Smooth muscle cell of the brain vasculature (primary cell): ENCODE data around the gene FBXL16.
"Not testable (repeated sequence)": the region's sequence is repeated elsewhere in the genome, so short reads cannot be mapped to it uniquely, and the experiment has no call there.

Experiments
- DNase-seq: peaks from one replicate; pipeline ENCODE4 v3.0.0-alpha.2; 2012; ENCODE audit warnings: low read depth, low spot score

FBXL16 gene

DNA sequence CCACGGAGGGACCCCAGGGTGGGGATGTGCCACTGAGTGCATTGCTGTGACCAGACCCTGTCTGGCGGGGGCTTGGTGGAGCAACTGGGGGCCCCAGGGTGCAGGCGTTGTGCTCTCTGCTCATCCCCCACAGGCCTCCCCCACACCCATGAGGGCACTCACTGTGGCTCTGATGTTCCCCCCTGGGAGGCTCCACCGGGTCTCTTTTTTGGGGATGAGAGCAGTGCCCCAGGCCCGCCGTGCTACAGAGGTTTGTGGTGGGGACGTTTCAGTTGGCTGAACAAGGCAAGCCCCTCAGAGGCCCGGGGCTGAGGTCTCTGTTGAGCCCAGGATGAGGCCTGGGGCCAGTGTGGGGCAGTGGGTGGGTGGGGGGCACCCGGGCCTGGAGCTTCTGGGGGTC lies 18.1 kb upstream of the FBXL16 start:
- no peak for DNase-seq

- DNase-seq, result no peak
Observed at GRCh38 chr16:722835-723633, 17.4 kb upstream of the FBXL16 start.

- no peak for DNase-seq
Observed at GRCh38 chr16:721765-722540, 16.4 kb upstream of the FBXL16 start.

DNA sequence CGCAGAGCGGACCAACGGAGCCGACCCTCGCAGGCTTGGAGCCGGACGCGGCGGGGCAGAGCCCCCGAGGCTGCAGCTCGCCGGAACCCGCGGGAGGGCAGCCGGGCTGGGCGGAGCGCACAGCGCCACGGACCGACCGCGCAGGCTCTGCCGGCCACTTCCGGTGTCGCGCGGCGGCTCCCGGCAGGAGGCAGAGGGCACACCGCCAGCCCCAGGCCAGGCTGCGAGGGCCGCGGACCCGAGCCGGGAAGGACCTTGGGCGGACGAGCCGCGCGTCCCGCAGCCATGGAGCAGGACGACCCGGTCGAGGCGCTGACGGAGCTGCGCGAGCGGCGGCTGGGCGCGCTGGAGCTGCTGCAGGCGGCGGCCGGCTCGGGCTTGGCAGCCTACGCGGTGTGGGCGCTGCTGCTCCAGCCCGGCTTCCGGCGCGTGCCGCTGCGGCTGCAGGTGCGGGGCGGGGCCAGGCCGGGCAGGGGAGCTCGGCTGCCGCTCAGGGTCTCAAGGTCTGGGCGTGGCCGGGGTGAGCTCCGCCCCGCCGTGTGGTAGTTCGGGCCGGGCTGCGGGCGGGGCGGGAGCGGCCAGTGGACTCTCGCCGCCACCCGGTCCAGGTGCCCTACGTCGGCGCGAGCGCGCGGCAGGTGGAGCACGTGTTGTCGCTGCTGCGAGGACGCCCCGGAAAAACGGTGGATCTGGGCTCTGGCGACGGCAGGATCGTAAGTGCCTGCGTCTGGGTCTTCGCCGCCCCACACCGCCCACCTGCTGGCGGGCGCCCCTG lies 15.6 kb upstream of the FBXL16 start, which contains the start of gene ANTKMT:
TSS of gene ANTKMT (plus strand) at position 157 of the 775 bp plus-strand sequence. CDS start at position 286, 129 bp downstream.
- no peak for DNase-seq

DNA sequence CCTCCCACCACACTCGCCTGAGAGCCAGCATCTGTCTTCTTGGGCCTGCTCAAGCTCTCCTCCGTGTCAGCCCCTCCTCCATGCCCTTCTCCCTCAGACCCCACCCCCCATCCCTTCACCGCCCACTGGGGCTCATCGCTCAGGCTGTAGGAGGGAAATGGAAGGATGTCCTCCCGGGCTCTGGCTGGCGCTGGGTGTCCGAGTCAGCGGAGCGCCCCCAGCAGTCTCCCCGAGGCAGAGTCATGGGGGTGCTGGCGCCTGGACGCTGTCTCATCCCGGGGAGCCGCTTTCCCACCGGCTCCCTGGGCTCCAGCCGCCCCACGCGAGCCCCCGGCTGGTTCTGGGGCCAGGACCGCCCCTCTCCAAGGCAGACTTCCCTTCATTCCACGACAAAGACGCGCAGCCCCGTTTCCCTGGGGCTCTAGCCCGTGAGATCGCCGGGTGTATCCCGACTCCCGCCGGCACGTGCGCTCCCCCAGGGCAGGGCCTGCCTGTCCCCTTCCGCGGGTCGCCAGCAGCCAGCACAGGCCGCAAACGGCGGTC lies 14.9 kb upstream of the FBXL16 start:
- no peak for DNase-seq

- no peak for DNase-seq
Observed at GRCh38 chr16:719815-720446, 14.3 kb upstream of the FBXL16 start.

DNA sequence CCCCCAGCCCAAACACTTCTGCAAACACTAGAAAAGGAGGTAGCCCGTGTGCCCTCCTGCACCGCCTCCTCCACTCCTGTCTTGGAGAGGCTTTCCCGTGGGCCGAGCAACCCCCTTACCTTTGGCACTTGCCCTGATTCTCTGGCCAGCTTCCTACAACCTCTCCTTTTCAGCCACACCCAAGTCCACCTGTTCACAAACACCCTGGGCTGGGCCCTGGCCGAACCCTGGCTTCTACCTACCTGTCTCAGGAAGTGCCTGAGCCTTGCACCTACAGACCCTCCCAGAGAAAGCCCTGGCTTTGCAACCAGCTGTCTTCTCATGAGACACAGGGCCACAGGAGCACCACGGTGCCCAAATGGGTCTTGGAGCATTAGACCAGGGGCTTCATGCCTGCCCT lies 13.3 kb upstream of the FBXL16 start:
- no peak for DNase-seq

DNA sequence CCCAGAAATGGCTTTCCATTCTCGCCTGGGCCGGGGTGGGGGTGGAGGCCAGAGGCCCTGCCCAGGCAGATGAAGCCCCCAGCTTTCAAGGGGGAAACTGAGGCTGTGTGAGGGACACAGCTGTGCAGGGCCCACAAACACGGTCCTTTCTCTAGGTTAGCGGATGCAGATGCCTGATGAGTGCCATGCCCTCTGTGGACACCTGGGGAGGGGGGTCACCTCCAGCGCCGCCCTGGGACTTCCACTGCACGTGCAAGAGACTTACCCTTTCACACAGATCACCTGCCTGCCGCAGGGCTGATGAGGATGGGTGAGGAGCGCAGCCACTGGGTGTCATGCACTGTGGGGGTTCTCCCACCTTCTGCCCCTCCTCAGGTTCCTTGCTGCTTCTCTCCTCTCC lies 12.8 kb upstream of the FBXL16 start:
- DNase-seq, result no peak

DNA sequence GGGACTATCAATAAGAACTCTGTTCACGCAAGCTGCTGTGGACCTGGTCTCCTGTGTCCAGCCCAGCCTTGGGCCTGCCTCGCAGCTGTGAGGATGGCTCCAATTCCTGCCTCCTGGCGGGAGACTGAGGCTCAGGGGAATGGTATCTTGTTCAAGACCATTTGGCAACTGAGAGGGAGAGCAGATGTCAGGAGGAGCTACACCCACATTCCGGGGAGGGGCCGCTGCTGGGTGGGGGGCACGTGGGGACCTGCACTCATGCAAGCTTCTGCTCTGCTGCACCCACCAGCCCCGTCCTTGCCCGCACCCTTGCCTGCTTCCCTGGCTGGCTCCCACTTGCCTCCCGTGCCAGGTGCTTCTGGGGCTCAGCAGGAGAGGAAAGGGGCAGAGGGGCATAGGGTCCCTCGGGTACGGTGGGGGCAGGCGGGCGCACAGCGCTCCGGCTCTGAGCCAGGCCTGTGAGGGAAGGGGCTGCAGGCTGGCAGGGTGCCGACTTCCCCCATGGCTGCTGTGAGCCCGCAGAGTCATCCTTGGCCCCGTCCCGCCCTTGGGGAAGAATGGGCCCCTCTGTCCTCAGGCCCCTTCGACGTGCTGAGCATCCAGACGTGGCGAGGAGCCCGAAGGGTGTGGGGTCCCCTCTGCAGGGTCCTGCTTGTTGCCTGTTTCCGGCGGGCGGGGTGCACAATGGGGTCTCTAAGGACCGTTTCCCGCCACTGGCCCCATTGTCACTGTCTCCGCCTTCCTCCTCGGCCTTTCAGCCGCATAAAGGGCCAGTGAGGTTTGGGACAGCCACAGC lies 12.0 kb upstream of the FBXL16 start:
- DNase-seq, result no peak

DNA sequence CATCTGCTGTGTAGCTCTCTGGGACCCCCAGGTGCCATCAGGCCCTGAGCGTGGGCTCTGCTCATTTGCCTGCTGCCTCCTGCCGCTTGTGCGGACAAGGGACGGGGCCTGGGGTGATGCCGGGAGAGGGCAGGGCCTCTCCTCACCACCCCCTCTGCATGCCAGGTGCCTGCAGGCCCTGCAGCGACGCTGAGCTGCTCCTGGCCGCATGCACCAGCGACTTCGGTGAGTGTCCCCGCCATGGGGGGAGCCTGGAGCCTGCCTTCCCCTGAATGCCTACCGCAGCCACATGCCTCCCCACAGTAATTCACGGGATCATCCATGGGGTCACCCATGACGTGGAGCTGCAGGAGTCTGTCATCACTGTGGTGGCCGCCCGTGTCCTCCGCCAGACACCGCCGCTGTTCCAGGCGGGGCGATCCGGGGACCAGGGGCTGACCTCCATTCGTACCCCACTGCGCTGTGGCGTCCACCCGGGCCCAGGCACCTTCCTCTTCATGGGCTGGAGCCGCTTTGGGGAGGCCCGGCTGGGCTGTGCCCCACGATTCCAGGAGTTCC lies 11.2 kb upstream of the FBXL16 start:
- DNase-seq, result no peak

- DNase-seq, result no peak
Observed at GRCh38 chr16:716200-716568, 10.6 kb upstream of the FBXL16 start.

DNA sequence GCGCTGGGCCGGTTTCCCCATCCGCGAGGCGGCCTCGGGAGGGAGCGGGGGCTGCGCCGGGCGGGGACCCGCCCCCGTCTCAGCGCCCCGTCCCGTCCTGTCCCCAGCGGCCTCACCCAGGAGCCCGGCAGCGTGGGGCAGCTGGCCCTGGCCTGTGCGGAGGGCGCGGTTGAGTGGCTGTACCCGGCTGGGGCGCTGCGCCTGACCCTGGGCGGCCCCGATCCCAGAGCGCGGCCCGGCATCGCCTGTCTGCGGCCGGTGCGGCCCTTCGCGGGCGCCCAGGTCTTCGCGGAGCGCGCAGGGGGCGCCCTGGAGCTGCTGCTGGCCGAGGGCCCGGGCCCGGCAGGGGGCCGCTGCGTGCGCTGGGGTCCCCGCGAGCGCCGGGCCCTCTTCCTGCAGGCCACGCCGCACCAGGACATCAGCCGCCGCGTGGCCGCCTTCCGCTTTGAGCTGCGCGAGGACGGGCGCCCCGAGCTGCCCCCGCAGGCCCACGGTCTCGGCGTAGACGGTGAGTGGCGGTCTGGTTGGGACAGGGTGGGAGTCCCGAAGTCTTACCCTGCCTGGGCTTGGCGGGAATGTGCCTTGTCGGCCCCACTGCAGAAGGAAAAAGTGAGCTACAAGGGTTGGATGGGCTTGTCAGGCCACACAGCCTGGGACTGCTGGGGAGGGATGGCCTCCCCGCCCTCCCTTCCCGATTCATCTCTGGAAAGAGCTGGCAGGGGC lies 10.0 kb upstream of the FBXL16 start:
- DNase-seq, result no peak

DNA sequence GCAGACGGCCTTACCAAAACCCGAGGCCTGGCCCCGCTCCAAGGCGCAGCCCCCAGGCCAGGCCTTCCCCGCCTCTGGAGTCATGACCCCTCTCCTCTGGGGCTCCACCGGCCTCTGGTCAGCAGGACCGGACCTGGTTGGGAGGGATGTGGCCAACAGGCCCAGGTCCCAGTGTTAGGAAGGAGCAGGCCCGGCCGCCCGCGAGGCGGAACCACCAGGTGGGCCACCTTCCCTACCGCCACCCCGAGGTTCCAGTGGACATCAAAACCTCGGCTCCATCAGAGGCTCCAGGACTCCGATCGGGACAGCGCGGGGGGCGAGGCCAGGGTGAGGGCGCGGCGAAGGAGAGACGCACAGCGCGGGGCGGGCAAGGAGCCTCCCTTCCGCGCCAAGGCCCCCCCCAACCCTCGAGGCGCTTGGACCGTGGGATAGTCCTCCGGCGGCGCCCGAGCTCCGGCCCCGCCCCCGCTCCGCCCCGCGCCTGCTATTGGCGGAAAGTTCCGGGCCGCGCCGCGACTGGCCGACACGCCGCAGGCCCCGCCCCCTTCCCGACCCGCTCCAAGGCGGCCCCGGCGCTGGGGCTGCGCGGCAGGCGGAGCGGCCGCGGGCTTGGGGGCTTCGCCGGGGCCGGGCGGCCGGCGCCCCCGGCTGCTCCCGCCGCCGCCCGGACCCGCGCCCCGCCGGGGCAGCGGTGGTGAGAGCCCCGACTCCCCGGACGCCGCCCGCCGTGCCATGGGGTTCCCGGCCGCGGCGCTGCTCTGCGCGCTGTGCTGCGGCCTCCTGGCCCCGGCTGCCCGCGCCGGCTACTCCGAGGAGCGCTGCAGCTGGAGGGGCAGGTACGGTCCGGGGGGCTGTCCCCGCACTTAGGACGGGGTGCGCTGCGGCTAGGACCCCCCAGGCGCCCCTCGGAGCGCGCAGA lies 9.2 kb upstream of the FBXL16 start, which contains the start of gene METRN:
TSS of gene METRN (plus strand) at position 561 of the 919 bp plus-strand sequence. CDS start at position 733, 172 bp downstream.
- DNase-seq, result no peak

DNA sequence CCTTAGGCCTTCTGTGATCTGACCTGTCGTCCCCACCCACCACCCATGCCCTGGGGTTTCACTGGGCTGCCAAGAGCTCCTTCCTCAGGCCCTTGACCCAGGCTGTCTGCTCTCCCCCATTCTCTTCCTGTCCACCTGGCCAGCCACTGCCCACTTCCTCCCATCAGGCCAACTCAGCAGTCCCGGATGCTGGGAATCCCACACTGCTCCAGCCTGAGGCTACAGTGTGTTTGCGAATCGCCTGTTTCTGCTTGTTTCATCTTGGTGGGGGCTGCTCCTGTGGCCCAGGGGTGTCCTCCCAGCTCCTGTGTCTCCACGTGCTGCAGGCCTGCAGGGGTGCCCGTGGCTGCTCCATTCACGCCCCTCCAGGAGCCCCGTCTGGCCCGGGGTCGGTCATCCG lies 8.5 kb upstream of the FBXL16 start:
- no peak for DNase-seq

- DNase-seq, result not testable (repeated sequence)
Observed at GRCh38 chr16:712740-713250, 7.2 kb upstream of the FBXL16 start.

DNA sequence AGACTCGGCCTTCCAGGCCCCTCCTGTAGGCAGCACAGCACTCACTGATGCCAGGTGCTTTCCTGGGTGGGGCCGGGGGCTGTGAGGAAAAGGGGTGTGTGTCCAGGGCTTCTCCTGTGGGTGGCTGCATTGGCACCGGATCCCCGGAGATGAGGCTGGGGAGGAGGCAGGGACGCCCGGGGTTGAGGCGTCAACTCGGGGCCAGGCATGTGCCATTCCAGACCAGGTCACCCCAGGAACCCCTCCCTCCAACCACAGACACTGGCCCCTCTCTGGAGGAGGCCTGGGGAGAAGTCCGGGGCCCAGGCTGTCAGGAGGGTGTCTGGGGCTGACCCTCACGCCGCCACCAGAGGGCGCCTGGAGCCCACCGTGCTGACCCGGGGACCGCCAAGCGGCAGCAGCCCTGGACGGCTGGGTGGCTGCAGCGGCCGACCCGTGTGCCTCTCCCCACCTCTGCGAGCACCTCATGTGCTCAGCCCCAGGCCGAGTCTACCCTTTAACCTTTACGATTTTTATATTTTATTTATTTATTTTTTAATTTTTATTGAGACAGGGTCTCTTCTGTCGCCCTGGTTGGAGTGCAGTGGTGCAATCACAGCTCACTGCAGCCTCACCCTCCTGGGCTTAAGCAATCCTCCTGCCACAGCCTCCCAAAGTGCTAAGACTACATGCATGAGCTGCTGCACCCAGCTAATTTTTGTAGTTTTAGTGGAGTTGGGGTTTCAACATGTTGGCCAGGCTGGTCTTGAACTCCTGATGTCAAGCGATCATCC lies 6.1 kb upstream of the FBXL16 start:
- no peak for DNase-seq

- no peak for DNase-seq
Observed at GRCh38 chr16:711084-711483, 5.5 kb upstream of the FBXL16 start.
